H1 (cell line): ENCODE data around the gene RPS13. TPM values are rescaled to one million over a fixed set of nuclear protein-coding genes. Genes with fewer than 3 reads are reported as not detected.
"Not testable (repeated sequence)": the region's sequence is repeated elsewhere in the genome, so short reads cannot be mapped to it uniquely, and the experiment has no call there.

Experiments used
- CTCF ChIA-PET: fragments of 300-600 bp; sonication (Branson Sonifier 250); formaldehyde crosslinking; loops from one replicate; lab custom pipeline; 2021; ENCODE audit not compliant: partially characterized antibody; lab: Charles Lee
- POLR2A ChIA-PET: fragments of 300-600 bp; sonication (Branson Sonifier 250); formaldehyde crosslinking; loops from one replicate; lab custom pipeline; 2021; ENCODE audit warnings: inconsistent platforms; ENCODE audit not compliant: partially characterized antibody; lab: Charles Lee
- DNase-seq, 2 experiments: peaks; one replicate each; pipeline versions ENCODE4 v3.0.0 to v3.0.0-alpha.2; 2010 to 2022; ENCODE audit warnings: low spot score in 2 of 2, low read depth in 1 of 2, mixed read lengths in 1 of 2
- FAIRE-seq: peaks from 2 replicates; lab custom pipeline; 2011; peaks lifted over from hg19 to GRCh38; lab: Jason Lieb, UNC
- H2AFZ ChIP-seq: 2 replicates; pipeline ENCODE4 v1.8.1; 2012; ENCODE audit warnings: low read length, inconsistent platforms
- H2AK5ac ChIP-seq: 2 replicates; pipeline ENCODE4 v1.6.1; 2013; ENCODE audit warnings: low read depth, low read length
- H2BK120ac ChIP-seq: replicated peaks from 2 replicates; pipeline ENCODE3; 2013; ENCODE audit warnings: low read depth, low read length, inconsistent platforms
- H2BK12ac ChIP-seq: 2 replicates; pipeline ENCODE4 v1.6.1; 2013; ENCODE audit warnings: low read depth, low read length
- H2BK15ac ChIP-seq: 2 replicates; pipeline ENCODE4 v1.6.1; 2013; ENCODE audit warnings: low read length
- H2BK20ac ChIP-seq: 2 replicates; pipeline ENCODE4 v1.6.1; 2013; ENCODE audit warnings: low read length
- H2BK5ac ChIP-seq: 2 replicates; pipeline ENCODE4 v1.6.1; 2013; ENCODE audit warnings: low read depth, low read length
- H3K14ac ChIP-seq: 2 replicates; pipeline ENCODE4 v1.6.1; 2013; ENCODE audit warnings: inconsistent platforms; ENCODE audit not compliant: insufficient read length
- H3K18ac ChIP-seq: 2 replicates; pipeline ENCODE4 v1.6.1; 2013; ENCODE audit warnings: low read length; ENCODE audit errors: extremely low read depth
- H3K23ac ChIP-seq: 2 replicates; pipeline ENCODE4 v1.6.1; 2013; ENCODE audit warnings: inconsistent platforms; ENCODE audit not compliant: insufficient read length
- H3K23me2 ChIP-seq: 2 replicates; pipeline ENCODE4 v1.6.1; 2013; ENCODE audit warnings: low read depth, low read length
- H3K27ac ChIP-seq: 2 replicates; pipeline ENCODE4 v1.6.1; 2011; ENCODE audit warnings: low read depth, low read length, inconsistent platforms
- H3K27me3 ChIP-seq, 4 experiments: replicated peaks in 1 of 4; 1 replicate in 1 of 4; 2 replicates in 3 of 4; pipeline versions ENCODE4 v1.6.1 to v1.8.1; 2011 to 2013; ENCODE audit warnings: low read length in 3 of 4, mild to moderate bottlenecking in 3 of 4, inconsistent platforms in 2 of 4, mixed read lengths in 2 of 4, moderate library complexity in 1 of 4; ENCODE audit not compliant: control insufficient read depth in 3 of 4, insufficient read depth in 3 of 4; ENCODE audit errors: extremely low read depth in 1 of 4
- H3K36me3 ChIP-seq, 4 experiments: 2 replicates each; pipeline versions ENCODE4 v1.6.1 to v1.8.1; 2011 to 2013; ENCODE audit warnings: mild to moderate bottlenecking in 4 of 4, low read length in 3 of 4, moderate library complexity in 2 of 4, control low read depth in 1 of 4, inconsistent platforms in 1 of 4; ENCODE audit not compliant: insufficient read depth in 4 of 4, control insufficient read depth in 2 of 4
- H3K4ac ChIP-seq: replicated peaks from 2 replicates; pipeline ENCODE3; 2013; ENCODE audit warnings: low read length, low read depth, mixed read lengths, inconsistent platforms; ENCODE audit not compliant: insufficient read length
- H3K4me1 ChIP-seq, 4 experiments: replicated peaks in 1 of 4; 1 replicate in 1 of 4; 2 replicates in 3 of 4; pipeline versions ENCODE4 v1.6.1 to v1.8.1; 2011 to 2013; ENCODE audit warnings: low read length in 3 of 4, inconsistent platforms in 2 of 4, mixed read lengths in 1 of 4; ENCODE audit not compliant: insufficient read depth in 4 of 4, control insufficient read depth in 3 of 4
- H3K4me2 ChIP-seq, 2 experiments: 2 replicates each; pipeline versions ENCODE4 v1.6.1 to v1.8.1; 2011 to 2013; ENCODE audit warnings: low read depth in 2 of 2, low read length in 2 of 2, control low read depth in 1 of 2, inconsistent platforms in 1 of 2, mild to moderate bottlenecking in 1 of 2; ENCODE audit not compliant: insufficient read depth in 1 of 2
- H3K4me3 ChIP-seq, 4 experiments: fragments of 200-600, 300-600 bp in 1 of 4; sonication (generic), shearing (Covaris generic), sonication (Bioruptor Twin) in 1 of 4; 2 replicates each; pipeline versions ENCODE4 v1.5.1 to v1.8.1; 2011 to 2016; ENCODE audit warnings: low read length in 4 of 4, low read depth in 3 of 4, control low read depth in 2 of 4, inconsistent platforms in 2 of 4, mild to moderate bottlenecking in 2 of 4, mixed read lengths in 1 of 4, moderate library complexity in 1 of 4; ENCODE audit not compliant: insufficient read depth in 2 of 4; ENCODE audit errors: extremely low read depth in 1 of 4
- H3K56ac ChIP-seq: replicated peaks from 2 replicates; pipeline ENCODE3; 2013; ENCODE audit warnings: low read depth, mild to moderate bottlenecking, mixed read lengths, low read length, inconsistent platforms; ENCODE audit not compliant: insufficient read length
- H3K79me1 ChIP-seq: 2 replicates; pipeline ENCODE4 v1.6.1; 2013; ENCODE audit warnings: low read depth, low read length, control low read depth
- H3K79me2 ChIP-seq, 2 experiments: 2 replicates each; pipeline versions ENCODE4 v1.6.1 to v1.8.1; 2012 to 2013; ENCODE audit warnings: low read length in 2 of 2, mild to moderate bottlenecking in 2 of 2, inconsistent platforms in 1 of 2; ENCODE audit not compliant: insufficient read depth in 2 of 2, control insufficient read depth in 1 of 2
- H3K9ac ChIP-seq, 4 experiments: replicated peaks in 1 of 4; 1 replicate in 1 of 4; 2 replicates in 3 of 4; pipeline versions ENCODE4 v1.6.1 to v1.8.1; 2011 to 2013; ENCODE audit warnings: low read depth in 3 of 4, low read length in 3 of 4, control low read depth in 2 of 4, mild to moderate bottlenecking in 2 of 4, moderate library complexity in 2 of 4, inconsistent platforms in 1 of 4; ENCODE audit errors: extremely low read depth in 1 of 4
- H3K9me3 ChIP-seq, 2 experiments: 2 replicates each; pipeline versions ENCODE4 v1.6.1 to v1.8.1; 2012 to 2013; ENCODE audit warnings: mild to moderate bottlenecking in 2 of 2, moderate library complexity in 2 of 2, control low read depth in 1 of 2, inconsistent platforms in 1 of 2, low read depth in 1 of 2, low read length in 1 of 2, mixed read lengths in 1 of 2; ENCODE audit not compliant: insufficient read depth in 2 of 2
- H4K20me1 ChIP-seq, 2 experiments: replicated peaks in 1 of 2; 2 replicates each; pipeline versions ENCODE3 to v1.8.1; 2011 to 2013; ENCODE audit warnings: inconsistent platforms in 2 of 2, low read length in 2 of 2, mild to moderate bottlenecking in 1 of 2; ENCODE audit not compliant: insufficient read depth in 2 of 2, control insufficient read depth in 1 of 2
- H4K5ac ChIP-seq: 2 replicates; pipeline ENCODE4 v1.6.1; 2013; ENCODE audit warnings: low read length, low read depth, mixed read lengths, inconsistent platforms; ENCODE audit not compliant: insufficient read length
- H4K8ac ChIP-seq: 2 replicates; pipeline ENCODE4 v1.8.0; 2013; ENCODE audit warnings: mild to moderate bottlenecking, moderate library complexity, low read length, inconsistent platforms; ENCODE audit not compliant: insufficient read depth; ENCODE audit errors: extremely low read depth
- H4K91ac ChIP-seq: replicated peaks from 2 replicates; pipeline ENCODE3; 2013; ENCODE audit warnings: low read length, mixed read lengths, inconsistent platforms; ENCODE audit not compliant: insufficient read length
- CTCF ChIP-seq, 3 experiments: IDR thresholded peaks; 1 replicate in 2 of 3; 2 replicates in 1 of 3; pipeline versions ENCODE4 v1.5.1 to v1.6.1; 2011; ENCODE audit warnings: low read length in 3 of 3, mild to moderate bottlenecking in 3 of 3, inconsistent platforms in 2 of 3, low read depth in 1 of 3, moderate library complexity in 1 of 3; ENCODE audit not compliant: insufficient read depth in 1 of 3; ENCODE audit errors: control extremely low read depth in 1 of 3
- RAD21 ChIP-seq, 2 experiments: IDR thresholded peaks in 1 of 2; conservative IDR thresholded peaks in 1 of 2; 2 replicates each; pipeline ENCODE4 v1.6.1; 2011; ENCODE audit warnings: low read depth in 2 of 2, low read length in 2 of 2, improper control_type of control experiment in 1 of 2, inconsistent platforms in 1 of 2, mild to moderate bottlenecking in 1 of 2, moderate library complexity in 1 of 2
- WGBS, 2 experiments: shearing (Covaris generic) in 1 of 2; methylation state at CpG; one replicate each; pipeline versions ENCODE4 v1.1.6 to v1.1.7; 2013 to 2015; ENCODE audit warnings: low lambda C conversion rate in 2 of 2, mixed read lengths in 2 of 2, inconsistent platforms in 1 of 2, low coverage in 1 of 2, missing lambda C conversion rate in 1 of 2; ENCODE audit not compliant: insufficient replicate concordance in 2 of 2, insufficient coverage in 1 of 2, insufficient read length in 1 of 2; ENCODE audit errors: extremely low coverage in 1 of 2, missing lambda C conversion rate in 1 of 2; 5-methylcytosine and 5-hydroxymethylcytosine counted together
- polyA plus RNA-seq, 7 experiments: library from polyadenylated mRNA; depleted of rRNA in 3 of 7; stranded (reverse) in 5 of 7; unstranded in 2 of 7; fragments of >200 nt in 5 of 7; fragments of 200-250 nt in 2 of 7; gene quantifications; 1 replicate in 5 of 7; 2 replicates in 1 of 7; 4 replicates in 1 of 7; pipeline versions ENCODE4 v1.2.1 to v1.2.3, GENCODE V29; 2011 to 2013; ENCODE audit warnings: missing spikeins in 2 of 7, mixed read lengths in 2 of 7
- total RNA-seq: library from RNA; stranded (reverse); fragmentation: NEBNext Ultra II Directional; extraction: Animal tissue kit (Norgen Biotek cat#: 25700); gene quantifications from 2 replicates; pipeline ENCODE4 v1.2.1, GENCODE V29; 2021

Gene RPS13
- total and polyA plus RNA-seq, 2 of the 8 experiments (the other 6 are each of a cell fraction or from before 2014, with no cell fraction given) = 1,336 to 2,270 TPM

DNA sequence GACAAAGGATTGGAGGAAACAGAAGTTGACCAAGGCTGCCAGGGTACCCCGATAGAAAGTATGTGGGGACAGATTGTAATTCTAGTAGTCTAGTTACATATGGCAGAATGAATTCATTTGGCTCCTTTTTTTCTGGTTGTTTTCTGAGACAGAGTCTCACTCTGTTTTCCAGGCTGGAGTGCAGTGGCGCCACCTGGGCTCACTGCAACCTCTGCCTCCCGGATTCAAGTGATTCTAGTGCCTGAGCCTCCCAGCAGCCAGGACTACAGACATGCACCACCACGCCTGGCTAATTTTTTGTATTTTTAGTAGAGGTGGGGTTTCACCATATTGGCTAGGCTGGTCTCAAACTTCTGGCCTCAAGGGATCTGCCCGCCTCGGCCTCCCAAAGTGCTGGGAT is 30.3 kb upstream of the RPS13 start:
- H3K79me1 ChIP-seq, H3K9ac ChIP-seq, H3K27ac ChIP-seq, H3K23ac ChIP-seq, H3K18ac ChIP-seq, H2BK15ac ChIP-seq, H3K79me2 ChIP-seq, H2BK20ac ChIP-seq, H3K4me1 ChIP-seq, H2BK120ac ChIP-seq, H3K56ac ChIP-seq, H4K8ac ChIP-seq, H3K4ac ChIP-seq, H4K5ac ChIP-seq, H3K14ac ChIP-seq, H3K4me3 ChIP-seq, H2AFZ ChIP-seq, H4K20me1 ChIP-seq, H4K91ac ChIP-seq, H3K9me3 ChIP-seq, FAIRE-seq, H2AK5ac ChIP-seq, H3K27me3 ChIP-seq, H3K23me2 ChIP-seq, H2BK12ac ChIP-seq, H2BK5ac ChIP-seq, H3K4me2 ChIP-seq: not testable (repeated sequence)
- WGBS, 2 experiments = 90% methylated on average over 6 of the region's 6 CpGs; no CpG with 5 or more reads in 1 of the 2 experiments
- ChIA-PET POLR2A (interaction anchor here (0.7 to 2.1 kb wide), 2 partner anchors 30 to 223 kb away, joined by 4 to 5 read pairs; partner anchors contain the start of gene RPS13), CTCF (interaction anchor here (0.6 to 6.3 kb wide), 22 partner anchors 9 to 310 kb away, joined by 3 to 45 read pairs (median 5); no protein-coding TSS in a partner anchor)
- DNase-seq = peak in 1 of 2 experiments; percentile 57
- TF ChIP-seq CTCF (IDR thresholded peaks at IDR 0.05; ENCODE audit: control extremely low read depth in 1 of 3, insufficient read depth in 1 of 3, low read depth in 1 of 3, low read length in 3 of 3) = peak; percentile 30 to 58 (median 56); a peak in 3 of 4 replicates
- TF ChIP-seq RAD21 (IDR thresholded peaks at IDR 0.05 in 1 of 2, conservative IDR thresholded peaks at IDR 0.05 in 1 of 2; ENCODE audit: low read depth in 2 of 2, low read length in 2 of 2) = peak; percentile 22 to 38; a peak in 3 of 4 replicates
- H3K36me3 ChIP-seq = peaks cover 7 to 60% (median 45%) of the 10 kb centered on the region in 4 experiments
